Stimulated activated CD4-positive, alpha-beta T cell treated with anti-CD3 and anti-CD28 coated beads, Interleukin-4, amount 100 ng/mL, for 48 hours (primary cell): ENCODE results near the gene IRX2.

Experiments used
- DNase-seq, 2 donors: peaks; one replicate each; pipeline ENCODE4 v3.0.0-alpha.2; 2020; ENCODE audit warnings: low read depth in 2 of 2

IRX2 gene

DNA sequence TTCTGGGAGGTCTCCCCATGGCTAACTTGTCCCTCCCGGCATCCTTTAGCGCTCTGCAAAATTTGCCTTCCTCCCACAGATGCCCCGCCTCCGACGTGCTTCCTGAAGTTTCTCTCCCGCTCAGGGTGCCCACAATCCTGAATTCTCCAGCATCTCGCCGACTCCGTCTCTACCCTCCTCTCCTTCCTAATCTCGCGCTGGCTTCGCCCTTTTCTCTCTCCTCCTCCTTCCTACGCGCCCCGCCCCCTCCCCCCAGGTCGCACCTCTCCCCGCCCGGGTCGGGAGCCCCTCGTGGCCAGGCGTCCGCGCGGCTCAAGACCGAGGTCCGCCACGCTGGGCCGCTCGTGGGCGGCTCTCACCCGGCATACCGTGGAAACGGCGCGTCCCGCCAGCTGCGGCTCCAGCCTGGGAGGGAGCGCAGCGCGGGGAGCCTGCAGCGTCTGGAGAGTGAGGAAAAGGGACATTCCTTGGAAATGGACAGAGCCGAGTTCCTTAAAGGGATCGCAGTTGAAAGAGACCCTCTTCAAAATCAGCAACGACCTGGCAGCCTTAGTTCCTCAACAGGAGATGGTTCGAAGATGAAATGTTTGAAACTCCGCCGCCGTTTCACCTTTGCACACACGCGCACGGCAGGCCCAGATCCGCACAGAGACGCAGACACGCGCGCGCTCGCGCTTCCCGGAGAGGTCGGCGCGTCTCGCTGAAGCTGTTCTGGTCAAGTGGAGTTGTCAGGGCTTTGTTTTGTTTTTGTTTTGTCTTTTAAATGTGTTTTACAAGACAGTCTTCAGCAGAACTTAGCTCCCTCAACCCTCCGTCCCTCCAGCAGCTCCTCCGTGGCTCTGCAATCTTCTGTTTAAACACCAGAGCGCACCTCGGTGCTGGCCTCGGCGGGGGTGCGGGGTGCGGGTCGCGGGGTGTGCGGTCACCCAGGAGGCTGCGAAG is 5.0 kb upstream of the IRX2 start:
- DNase-seq: no peak

DNA sequence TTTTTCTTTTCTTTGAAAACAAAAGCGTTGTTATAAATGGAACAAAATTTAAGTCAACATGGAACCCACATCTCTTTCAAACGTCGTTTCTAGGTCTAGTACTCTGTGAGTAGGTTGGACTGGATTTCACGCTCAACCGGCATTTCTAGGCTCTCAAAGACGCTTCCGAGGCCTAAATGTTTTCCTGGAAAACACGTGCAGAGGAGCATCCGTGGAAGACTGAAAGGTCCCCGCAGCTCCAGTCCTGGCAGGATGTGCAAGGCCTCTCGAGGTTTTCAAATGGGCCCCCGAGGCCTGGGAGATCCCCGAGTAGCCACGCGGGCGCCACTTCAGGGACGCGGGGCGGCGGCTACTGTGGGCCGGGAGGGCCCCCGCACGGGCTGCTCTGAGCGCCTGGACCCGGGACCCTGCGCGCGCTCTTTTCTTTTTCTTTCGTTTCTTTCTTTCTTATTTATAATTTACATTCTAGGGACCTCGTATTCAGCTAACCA is 4.2 kb upstream of the IRX2 start:
- no peak for DNase-seq

DNA sequence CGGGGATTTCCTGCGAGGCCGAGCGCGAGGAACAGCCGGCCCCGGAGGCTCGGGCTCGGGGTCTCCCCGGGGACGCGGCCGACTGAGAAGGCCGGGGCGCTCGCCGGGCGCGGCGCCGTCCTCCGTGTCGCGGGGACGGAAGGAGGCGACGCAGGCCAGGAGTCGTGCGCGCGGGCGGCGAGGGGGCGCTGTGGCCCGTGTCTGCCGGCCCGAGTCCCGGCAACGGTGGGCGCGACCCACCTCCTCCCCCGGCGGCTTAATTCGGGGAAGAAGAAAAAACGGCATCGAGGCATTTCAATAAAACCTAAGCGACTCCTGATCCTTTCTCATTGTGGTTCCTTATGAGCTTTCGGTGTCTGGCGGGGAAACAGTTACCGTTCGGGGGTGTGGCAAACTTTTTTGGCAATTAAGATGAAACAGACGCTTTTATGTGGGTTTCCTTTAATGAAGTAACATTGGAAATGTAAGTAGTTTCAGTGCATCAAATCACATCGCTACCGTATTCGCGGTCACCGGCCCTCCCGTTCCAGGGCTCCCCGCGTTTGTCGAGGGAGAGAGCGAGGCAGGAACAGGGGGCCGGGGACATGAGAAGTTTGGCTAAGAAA is 3.7 kb upstream of the IRX2 start:
- DNase-seq: no peak

DNA sequence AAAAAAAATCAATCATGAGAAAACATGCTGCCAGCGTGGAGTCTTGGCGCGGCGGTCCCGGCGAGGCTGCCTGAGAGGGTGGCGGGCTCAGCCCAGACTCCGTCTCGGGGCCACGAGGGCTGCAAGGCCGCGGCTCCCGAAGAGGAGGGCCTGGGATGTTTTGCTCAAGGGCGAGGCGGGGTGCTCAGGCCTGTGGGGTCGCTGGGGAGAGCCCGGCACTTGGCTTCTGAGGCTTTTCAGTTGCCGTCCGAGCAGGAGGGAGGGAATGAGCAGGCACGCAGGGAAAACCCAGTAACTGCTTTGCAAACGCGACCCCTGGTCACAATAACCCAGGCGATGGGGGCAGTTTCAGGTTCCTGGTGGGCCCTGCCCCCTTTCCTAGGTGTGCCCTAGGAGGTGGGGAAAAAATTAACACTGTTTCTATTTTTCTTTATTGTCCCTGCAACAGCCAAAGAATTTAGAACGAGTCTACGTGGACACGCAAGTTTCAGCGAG is 3.2 kb upstream of the IRX2 start:
- DNase-seq: no peak

DNA sequence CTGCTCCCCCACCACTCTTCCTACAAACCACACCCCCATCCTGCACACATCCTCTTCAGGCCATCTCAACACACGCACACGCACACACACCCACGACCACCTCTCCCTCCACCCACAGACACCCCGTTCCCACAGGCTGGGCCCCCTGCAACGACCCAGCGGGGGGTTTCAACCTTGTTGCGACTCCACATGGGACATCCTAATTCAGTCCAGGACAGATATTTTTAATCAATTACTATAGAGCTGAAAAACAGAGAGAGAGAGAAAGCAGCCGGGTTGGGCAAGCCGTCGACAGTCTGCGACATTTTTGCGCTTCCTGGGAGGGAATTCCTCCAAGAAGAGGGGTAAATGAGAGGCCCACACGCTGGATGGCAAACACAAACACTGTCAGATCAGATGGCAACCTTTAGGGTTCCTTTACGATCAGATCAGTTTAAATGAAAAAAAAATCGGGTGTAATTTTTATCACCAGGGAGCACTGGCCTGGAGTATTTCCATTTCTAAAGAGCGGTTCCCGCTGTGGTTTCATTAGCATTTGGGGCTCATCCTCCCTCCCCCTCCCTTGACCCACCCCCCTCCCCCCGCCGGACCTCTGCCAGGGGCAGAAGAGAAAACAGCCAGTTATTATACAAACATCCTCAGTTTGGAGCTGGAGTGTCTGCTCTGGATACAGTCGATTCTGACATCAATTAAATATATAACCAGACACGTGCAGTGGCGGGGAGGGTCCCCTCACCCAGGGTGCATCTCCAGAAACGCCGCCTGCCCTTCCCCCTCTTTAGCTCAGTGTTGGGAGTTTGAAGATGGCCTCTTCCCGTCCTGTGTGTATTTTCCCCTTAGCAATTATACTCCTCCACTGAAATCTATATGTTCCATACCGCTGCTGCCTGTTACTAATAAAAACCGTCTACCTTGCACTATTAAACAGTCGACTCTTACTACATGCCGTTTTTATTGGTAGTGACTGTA is 2.3 kb upstream of the IRX2 start:
- DNase-seq: no peak

DNA sequence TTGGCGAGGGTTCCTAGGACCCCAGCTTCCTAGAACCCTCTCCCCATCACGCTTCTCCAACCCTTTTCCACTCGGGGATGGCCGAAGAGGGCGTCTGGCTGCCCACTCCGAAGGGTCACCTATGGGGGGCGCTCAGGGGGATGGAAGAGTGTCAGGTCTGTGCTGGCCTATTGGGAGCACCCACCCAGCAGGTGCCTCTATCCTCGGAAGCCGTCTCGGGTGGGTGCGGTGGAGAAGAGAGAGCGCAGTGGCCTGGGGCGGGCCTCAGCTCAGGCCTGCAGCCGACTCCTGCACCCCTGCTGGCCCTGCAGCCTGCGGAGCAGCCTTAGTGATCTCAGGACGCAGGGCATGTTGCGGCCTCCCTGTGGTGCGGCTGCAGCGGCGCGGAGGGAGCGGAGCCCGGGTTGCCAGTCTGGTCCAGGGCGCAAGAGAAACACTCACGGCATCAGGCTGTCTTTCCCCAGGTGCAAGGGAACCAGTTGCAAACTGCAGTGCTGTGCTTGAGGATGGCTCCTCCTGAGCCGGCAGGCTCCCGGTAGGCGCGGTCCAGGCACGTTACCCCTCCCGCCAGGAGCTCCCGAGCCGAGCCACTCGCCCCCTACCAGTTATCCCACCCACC is 1.5 kb upstream of the IRX2 start:
- no peak for DNase-seq

DNA sequence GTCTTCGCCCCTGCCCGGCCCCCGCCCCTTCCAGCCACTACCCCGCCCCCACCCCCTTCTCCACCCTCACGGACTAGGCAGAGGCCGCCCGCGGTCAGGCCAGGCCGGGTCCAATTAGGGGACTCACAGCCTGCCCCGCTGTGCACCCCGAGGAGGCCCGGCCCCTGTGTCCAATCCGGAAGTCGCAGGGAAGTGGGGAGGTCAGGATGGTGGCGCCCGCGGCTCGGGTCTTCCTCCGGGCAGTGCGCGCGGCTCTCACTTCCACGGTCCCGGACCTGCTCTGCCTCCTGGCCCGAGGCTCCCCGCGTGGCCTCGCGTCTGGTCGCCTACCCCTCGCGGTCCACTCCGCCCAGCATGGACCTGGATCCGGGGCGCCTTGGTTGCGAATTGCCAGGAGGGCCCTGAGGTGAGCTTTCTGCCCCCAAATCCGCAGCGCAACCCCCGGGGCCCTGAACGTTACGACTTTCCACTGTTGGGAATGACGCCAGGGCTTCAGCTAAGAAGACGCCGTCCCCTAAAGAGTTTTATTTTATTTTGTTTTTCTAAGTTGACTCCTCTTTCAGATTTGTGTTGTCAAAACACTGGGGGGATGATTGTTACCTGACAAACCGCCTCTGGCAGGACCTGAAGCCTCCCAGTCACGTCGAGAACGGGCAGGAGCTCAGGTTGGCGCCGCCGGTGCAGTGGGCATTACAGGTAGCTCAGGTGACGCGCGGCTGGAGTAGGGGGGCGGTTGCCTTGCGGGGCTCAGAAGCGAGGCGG is 763 bp upstream of the IRX2 start:
- no peak for DNase-seq

DNA sequence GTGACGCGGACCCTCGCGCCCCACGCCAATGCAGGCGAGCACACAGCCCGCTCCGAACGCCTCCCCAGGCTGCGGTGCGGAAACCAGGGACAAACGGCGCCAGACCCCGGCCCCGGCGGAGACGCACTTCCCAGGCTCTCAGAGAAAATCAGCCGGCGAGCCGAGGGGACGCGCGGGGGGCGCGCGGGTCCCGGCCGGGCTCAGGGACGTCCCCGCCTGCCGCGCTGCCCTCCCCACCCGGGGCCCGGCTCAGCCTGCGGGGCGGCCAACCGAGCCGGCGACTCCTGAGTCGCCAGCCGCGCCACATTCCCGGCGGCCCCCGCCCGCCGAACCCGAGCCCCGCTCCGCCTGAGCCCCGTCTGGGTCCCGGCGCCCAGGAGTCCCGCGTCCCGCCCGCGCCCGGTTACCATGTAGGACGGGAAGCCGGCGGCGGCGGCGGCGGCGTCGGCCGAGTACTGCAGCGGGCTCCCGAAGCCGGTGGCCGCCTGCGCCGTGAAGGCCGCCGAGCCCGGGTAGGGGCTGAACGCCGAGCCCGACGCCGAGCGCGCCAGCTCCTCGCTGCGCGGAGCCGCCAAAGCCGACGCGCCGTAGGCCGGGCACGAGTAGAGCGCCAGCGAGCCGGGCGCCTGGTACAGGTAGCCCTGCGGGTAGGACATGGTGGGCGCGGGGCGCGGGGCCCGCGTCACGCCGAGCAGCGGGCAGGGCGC is 566 bp downstream of the IRX2 start:
- DNase-seq: no peak

DNA sequence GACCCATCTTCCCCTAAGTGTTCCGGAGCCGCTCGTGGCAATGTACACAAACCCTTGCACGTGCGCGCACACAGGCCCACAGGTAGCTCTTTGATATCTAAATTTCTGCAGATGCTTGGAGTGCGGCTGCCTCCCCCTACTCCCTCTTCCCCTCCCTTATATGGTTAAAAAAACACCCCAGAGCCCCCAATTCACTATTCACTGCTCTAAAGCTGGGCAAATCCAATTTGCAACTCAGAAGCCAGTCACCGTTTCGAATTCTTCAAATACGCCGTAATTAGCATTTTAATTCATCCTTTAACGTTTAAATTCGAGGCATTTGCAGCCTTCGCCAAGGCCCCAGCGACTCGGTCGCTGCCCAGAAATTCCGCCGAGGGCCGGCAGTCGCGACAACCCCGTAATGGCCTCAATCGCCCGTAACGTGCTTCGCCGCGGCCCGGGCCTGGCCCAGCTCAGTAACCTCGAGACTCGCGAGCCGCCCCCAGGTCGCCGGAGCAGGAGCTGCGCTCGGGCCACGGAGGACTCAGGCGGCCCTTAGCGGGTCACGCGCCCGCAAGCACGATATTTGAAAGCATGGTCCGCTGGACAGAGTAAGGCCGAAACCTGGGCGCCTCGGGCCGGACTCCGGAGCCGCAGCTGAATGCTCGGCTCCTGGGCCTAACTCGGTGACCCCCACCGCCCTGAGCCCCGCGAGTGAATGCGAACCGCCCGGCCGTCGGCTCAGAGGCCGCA is 1.3 kb downstream of the IRX2 start:
- DNase-seq: no peak

DNA sequence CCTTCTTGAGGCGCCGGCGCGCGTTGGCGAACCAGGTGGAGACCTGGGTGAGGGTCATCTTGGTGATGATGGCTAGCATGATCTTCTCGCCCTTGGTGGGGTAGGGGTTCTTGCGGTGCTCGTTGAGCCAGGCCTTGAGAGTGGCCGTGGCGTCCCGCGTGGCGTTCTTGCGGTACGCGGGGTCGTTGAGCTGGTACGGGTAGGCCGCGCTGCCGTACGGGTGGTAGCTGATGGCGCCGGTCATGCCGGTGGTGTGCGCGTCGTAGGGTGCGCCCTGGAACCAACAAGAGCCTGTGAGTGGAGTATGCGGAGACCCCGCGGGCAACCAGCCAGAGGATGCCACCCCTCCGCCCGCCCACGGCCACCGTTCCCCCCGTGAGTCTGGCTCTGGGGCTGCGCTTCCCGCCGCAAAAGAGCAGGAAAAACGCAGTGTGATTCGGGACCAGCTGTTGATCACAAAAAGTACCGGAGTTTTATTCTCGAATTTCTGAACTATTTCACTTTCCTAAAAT is 1.9 kb downstream of the IRX2 start:
- DNase-seq: no peak

DNA sequence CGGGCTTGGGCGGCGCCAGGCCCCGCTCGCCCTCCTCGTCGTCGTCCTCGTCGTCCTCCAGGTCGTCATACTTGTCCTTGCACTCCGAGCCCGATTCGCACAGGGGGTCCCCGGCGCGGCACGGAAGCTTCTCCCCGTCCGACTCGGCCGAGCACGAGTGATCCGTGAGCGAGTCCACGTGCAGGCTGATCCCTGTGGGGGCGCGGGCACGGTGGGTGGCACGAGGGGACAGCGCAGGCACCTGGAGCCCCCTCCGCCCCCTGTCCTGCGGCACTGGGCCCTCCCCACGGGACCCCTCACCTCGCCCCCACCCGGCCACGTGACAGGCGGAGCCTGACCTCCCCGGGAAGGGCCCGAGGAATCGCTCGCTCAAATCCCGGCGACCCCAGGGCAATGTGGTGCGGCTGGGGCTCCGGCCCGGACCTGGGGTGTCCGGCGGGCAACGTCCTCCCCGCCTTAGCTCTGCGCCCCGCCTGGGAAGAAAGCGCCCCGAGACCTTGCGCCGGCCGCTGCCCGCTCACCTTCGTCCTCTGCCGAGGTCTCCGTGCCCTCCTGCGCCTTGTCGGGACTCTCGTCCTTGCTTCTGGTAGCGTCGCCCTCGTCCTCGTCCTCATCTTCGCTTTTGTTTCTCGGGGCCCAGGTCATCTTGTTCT is 2.5 kb downstream of the IRX2 start:
- DNase-seq: no peak

DNA sequence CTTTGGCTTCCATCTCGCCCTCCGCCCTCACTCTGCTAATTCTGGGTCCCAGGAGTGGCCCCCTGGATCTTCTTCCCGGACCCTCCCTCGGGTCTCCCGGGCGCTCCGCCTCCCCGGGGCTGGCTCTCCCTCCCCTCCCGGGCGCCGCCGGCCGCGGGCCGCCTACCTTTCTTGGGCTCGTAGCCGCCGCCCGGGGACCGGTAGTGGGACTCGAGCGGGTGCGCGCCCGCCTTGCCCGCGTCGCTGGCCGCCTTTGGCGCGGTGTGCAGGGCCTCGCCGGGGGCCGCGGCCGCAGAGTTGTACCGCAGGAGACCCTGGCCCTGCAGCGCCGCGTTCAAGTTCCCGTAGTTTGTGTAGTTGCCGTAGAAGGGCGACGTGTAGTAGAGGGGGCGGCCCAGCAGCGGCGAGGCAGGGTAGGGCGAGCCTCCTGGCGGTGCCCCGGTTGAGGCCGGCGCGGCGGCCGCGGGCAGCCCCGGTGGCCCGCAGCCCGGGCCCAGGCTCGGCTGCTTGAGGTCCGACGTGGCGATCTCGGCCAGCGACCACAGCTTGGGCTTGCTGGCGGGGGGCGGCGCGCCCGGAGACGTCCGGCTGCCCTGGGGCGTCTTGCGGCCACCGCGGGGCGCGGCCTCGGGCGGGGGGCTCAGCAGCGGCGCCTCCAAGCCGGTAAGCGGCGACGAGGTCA is 3.2 kb downstream of the IRX2 start:
- DNase-seq: no peak

DNA sequence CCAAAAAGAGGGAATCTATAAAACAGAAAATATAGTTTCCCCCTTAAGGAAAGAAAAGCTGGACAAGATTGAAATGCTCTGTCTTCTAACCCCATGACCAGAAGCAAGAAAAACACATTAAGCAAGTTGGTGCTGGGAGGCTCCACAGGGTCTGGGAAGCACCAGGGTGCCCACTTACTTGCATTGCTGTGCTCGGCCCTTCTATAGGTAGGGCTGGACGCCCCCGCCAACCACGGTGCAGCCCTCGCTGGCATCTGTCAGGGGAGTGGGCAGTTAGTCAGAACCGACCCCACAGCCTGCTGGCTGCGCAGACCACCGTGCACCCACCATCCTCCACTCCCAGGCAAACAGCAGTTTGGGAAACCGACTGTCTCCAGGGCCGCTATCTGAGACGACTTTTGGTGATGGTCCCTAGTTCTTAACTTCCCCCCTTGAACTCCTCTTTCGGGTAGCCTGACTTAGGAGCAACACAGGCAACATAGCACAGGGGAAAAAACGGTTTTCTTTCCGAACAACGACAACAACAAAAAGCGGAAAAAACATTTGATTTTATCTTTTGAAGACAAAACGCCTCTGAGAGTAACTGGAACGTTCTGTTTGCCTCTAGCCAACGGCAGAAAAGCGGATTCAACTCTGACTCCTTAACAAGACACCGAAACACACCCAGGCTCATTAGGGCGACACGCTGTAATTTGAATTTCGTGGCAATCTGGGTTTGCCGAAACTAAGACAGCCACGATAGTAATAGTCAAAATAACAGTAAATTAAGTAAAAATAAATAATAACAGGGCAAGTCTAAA is 3.9 kb downstream of the IRX2 start:
- DNase-seq: no peak

DNA sequence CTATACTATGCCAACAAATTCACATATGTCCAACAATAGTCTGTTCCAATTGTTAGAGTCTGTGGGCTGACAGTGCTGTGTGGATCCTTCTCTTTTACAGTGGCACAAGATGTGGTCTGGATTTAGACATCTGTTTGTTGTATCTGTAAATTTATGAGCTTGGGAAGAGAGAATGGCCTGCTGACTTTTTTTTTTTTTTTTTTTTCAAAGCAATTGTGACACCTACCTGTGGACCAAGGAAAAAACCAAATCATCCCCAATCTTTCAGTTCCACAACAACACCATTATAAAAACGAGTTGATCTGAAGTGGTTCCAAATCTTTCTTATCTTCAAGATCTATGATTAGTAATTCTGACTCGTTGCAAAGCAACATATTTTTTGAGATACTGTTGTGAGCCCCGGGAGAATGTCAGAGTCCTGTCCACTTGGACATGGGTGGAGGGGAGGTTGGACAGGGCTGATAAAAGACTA is 4.9 kb downstream of the IRX2 start:
- DNase-seq: no peak

DNA sequence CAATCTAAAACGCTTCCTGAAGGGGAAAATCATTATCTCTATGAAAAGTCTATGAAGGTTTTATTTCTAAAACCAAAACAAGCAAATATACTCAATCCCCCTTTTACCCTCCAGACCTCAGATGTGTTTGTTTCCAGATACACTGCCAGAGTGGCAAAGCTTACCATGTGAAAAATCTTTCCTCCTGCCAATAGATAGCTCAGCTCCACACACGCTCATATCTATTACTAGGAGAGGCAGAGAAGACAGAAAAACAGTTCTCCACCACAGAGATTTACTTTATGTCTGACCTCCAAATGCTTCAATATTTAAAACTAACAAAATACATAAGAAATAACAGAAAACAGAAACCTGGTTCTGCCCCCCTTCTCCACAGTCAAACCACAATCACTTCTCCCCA is 7.0 kb downstream of the IRX2 start:
- DNase-seq: no peak

DNA sequence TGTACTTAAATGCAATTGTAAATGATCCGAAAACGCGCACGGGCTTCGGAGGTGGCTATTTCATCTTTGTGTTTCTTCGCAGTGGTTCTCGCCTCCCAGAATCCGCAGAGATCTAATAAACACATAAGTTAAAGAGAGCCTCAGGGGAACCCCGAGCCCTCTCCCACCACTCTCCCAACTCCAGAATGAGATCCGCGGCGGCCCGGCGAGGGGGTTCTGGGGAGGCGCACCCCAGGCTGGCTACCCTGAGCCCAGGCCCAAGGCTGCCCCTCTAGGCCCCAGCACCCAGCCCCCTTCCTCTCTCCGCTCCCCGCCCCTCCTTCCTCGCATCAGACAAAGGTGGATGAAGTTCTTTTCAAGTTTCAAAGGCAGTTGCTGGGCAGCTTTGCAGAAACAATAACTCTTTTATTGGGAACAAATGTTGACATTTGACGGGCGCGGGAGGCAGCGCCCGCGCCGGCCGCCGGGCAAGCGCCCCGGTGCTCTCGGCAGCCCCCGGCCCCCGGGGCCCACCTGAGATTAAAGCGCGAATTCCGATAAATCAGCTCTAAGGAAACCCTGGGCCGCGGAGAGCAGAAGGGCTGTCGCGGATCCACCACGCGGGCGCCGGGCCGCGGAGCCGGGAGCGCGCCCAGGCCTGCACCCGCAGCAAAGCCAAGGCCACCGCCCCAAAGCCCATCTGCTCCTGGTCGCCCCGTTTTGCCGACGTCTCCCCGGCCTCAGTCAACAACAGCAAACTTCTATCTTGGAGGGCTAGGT is 8.4 kb downstream of the IRX2 start:
- DNase-seq: no peak
